Smooth muscle cell (in vitro differentiated cells): ENCODE data around the gene CACTIN. TPM values are rescaled to one million over a fixed set of nuclear protein-coding genes. Genes with fewer than 3 reads are reported as not detected.

ENCODE experiments used
- DNase-seq: peaks from one replicate; lab custom pipeline; 2025; ENCODE audit not compliant: unreplicated experiment; lab: John Stamatoyannopoulos, UW
- H2AFZ ChIP-seq: fragments of 200-600 bp; sonication (generic); 2 replicates; pipeline ENCODE4 v1.6.0; 2016; ENCODE audit warnings: antibody characterized with exemption, low read depth, mild to moderate bottlenecking
- H3F3A ChIP-seq: fragments of 200-600 bp; sonication (generic); 2 replicates; pipeline ENCODE4 v1.6.0; 2017; ENCODE audit warnings: antibody characterized with exemption, low read depth
- H3K27ac ChIP-seq: fragments of 200-600 bp; sonication (generic); 2 replicates; pipeline ENCODE4 v1.5.1; 2016; ENCODE audit warnings: low read depth, mild to moderate bottlenecking
- H3K27me3 ChIP-seq: fragments of 200-600 bp; sonication (generic); 2 replicates; pipeline ENCODE4 v1.6.1; 2016; ENCODE audit warnings: low read depth, mild to moderate bottlenecking
- H3K36me3 ChIP-seq: fragments of 200-600 bp; sonication (generic); 2 replicates; pipeline ENCODE4 v1.5.1; 2016; ENCODE audit warnings: low read depth
- H3K4me1 ChIP-seq: fragments of 200-600 bp; sonication (generic); 2 replicates; pipeline ENCODE4 v1.5.1; 2016; ENCODE audit warnings: low read depth
- H3K4me2 ChIP-seq: fragments of 200-600 bp; sonication (generic); 2 replicates; pipeline ENCODE4 v1.6.0; 2016; ENCODE audit warnings: mild to moderate bottlenecking
- H3K4me3 ChIP-seq: fragments of 200-600 bp; sonication (generic); 2 replicates; pipeline ENCODE4 v1.5.1; 2016; ENCODE audit warnings: mild to moderate bottlenecking
- H3K79me2 ChIP-seq: fragments of 200-600 bp; sonication (generic); 2 replicates; pipeline ENCODE4 v1.6.0; 2016; ENCODE audit warnings: low read depth, mild to moderate bottlenecking
- H3K9ac ChIP-seq: fragments of 200-600 bp; sonication (generic); 2 replicates; pipeline ENCODE4 v1.6.0; 2016; ENCODE audit warnings: low read depth
- H3K9me3 ChIP-seq: fragments of 200-600 bp; sonication (generic); replicated peaks from 2 replicates; pipeline ENCODE4 v1.5.1; 2016; ENCODE audit warnings: low read depth
- H4K20me1 ChIP-seq: fragments of 200-600 bp; sonication (generic); 2 replicates; pipeline ENCODE4 v1.6.0; 2016; ENCODE audit warnings: low read depth
- WGBS: methylation state at CpG from one replicate; pipeline ENCODE4 v1.1.7; 2016; ENCODE audit warnings: low lambda C conversion rate; 5-methylcytosine and 5-hydroxymethylcytosine counted together
- polyA plus RNA-seq: library from polyadenylated mRNA; unstranded; fragments of >200 nt; fragmentation: Nextera tagmentation; extraction: Ambion mirVana; gene quantifications from 2 replicates; pipeline ENCODE4 v1.2.1, GENCODE V29; 2016
- total RNA-seq: library from RNA; depleted of rRNA; stranded (reverse); fragments of >200 nt; gene quantifications from 2 replicates; pipeline ENCODE4 v1.2.3, GENCODE V29; 2014
- TF ChIP-seq, protein P1 (sequence below): fragments of 200-600 bp; sonication (generic); IDR thresholded peaks from 2 replicates; pipeline ENCODE4 v1.5.1; 2017; ENCODE audit warnings: borderline replicate concordance, mild to moderate bottlenecking, antibody characterized with exemption; ENCODE audit not compliant: insufficient read depth, poor library complexity, severe bottlenecking

The CACTIN gene
- total and polyA plus RNA-seq, 2 experiments from 2014 or later = 16.7 to 22.5 TPM

DNA sequence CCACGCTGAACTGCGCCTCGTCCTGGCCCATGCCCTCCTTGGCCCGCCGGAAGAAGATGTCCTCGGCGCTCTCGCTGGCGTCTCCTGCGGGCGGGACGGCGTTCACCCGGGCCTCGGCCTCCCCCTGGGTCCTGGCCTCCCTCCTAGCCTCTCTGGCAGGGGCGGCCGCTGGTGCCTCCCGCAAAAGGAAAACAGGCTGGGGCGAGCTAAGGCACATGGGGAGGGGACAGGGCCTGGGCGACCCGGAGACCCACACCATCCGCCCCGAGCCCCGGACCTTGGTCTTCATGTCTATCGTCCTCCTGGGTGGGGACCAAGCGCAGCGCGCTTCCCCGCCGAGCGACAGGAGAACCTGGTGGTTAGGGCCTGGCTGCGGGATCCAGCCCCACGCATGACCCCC is 14.3 kb downstream of the CACTIN start:
- Histone ChIP-seq H3K9me3 (no peaks in the 10 kb centered on the region), H3K4me1 (peaks cover 7% of the 10 kb centered on the region), H4K20me1 (no peaks in the 10 kb centered on the region), H3K4me3 (no peak overlapping the region), H3K27ac (no peak overlapping the region), H3F3A (no peaks in the 10 kb centered on the region), H2AFZ (no peak overlapping the region), H3K9ac (no peak overlapping the region), H3K36me3 (no peaks in the 10 kb centered on the region), H3K4me2 (no peak overlapping the region), H3K79me2 (no peaks in the 10 kb centered on the region), H3K27me3 (no peaks in the 10 kb centered on the region)
- no peak for DNase-seq
- TF ChIP-seq, protein P1, sequence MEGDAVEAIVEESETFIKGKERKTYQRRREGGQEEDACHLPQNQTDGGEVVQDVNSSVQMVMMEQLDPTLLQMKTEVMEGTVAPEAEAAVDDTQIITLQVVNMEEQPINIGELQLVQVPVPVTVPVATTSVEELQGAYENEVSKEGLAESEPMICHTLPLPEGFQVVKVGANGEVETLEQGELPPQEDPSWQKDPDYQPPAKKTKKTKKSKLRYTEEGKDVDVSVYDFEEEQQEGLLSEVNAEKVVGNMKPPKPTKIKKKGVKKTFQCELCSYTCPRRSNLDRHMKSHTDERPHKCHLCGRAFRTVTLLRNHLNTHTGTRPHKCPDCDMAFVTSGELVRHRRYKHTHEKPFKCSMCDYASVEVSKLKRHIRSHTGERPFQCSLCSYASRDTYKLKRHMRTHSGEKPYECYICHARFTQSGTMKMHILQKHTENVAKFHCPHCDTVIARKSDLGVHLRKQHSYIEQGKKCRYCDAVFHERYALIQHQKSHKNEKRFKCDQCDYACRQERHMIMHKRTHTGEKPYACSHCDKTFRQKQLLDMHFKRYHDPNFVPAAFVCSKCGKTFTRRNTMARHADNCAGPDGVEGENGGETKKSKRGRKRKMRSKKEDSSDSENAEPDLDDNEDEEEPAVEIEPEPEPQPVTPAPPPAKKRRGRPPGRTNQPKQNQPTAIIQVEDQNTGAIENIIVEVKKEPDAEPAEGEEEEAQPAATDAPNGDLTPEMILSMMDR = no peak
- WGBS = 96% methylated on average over 33 of the region's 33 CpGs

DNA sequence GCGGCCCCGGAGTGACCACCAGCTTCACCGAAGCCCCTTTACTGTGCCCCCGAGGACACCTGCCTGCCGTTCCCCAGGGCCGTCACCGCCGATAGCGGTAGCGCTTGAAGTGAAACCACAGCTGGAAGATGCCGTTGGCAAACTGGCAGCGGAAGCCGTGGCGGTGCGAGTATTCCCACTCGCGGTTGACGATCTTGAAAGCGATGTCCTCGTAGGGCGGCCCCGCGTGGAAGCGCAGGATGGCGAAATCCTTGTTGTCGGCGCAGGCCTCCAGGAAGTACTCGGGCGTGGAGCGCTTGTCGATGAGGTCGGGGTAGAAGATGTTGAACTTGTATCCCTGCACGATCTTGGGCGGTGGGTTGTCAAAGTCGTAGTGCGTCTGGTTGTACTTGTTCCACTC is 14.7 kb downstream of the CACTIN start:
- Histone ChIP-seq H3K4me2 (no peak overlapping the region), H3F3A (no peaks in the 10 kb centered on the region), H2AFZ (no peak overlapping the region), H3K9ac (no peak overlapping the region), H3K9me3 (no peaks in the 10 kb centered on the region), H3K27ac (no peak overlapping the region), H3K4me3 (no peak overlapping the region), H3K79me2 (no peaks in the 10 kb centered on the region), H3K36me3 (no peaks in the 10 kb centered on the region), H3K4me1 (peaks cover 8% of the 10 kb centered on the region), H4K20me1 (no peaks in the 10 kb centered on the region), H3K27me3 (no peaks in the 10 kb centered on the region)
- WGBS = 97% methylated on average over 35 of the region's 36 CpGs
- TF ChIP-seq, protein P1 = no peak
- DNase-seq = no peak

DNA sequence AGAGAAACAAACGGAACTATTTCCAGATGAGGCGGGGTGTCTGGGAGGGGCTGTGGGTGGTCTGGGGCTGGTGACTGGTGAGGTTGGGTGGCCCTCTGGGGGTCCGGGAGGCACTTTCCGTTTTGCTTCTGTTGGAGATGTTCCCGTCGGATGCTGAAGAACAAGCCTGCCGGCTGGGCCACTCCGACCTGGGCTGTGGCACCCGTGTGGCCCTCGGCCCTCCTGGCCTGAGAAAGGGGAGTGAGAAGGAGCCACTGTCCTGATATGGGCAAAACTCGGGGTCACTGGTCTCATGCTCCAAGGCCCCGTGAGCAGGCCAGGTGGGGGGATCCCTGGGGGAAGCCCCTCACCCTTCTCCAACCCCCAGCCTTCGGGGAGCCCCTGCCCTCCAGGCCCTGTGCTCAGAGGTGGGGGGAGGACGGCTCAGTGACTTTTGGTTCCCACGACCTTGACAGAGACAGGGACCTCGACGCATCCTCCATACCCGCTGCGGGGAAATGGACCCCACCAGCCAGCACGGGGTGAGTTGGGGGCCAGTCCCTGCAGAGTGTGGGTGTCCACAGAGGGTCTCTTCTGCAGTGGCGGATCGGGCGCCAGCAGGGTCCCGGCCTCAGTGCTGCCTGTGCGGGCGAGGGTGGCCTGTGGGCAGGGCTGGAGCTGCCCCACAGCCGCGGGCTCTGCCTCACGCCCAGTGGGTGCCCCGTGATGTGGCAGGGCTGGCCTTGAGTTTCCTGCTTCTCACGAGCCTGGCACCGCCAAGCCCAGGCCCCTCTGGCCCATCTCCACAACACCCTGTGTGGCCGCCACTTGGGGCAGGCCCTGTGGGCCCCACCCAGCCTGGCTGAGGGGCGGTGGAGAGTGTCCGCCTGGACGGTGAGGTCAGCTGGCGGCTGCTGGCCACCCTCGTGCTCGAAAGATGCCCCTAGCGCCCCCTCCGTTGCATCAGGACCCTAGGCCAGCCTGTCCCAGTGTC is 15.6 kb downstream of the CACTIN start:
- Histone ChIP-seq H3K79me2 (no peaks in the 10 kb centered on the region), H3K9ac (no peak overlapping the region), H3K4me3 (no peak overlapping the region), H3K36me3 (no peaks in the 10 kb centered on the region), H3F3A (no peaks in the 10 kb centered on the region), H3K27ac (no peak overlapping the region), H3K9me3 (no peaks in the 10 kb centered on the region), H4K20me1 (no peaks in the 10 kb centered on the region), H2AFZ (no peak overlapping the region), H3K4me1 (peaks cover 8% of the 10 kb centered on the region), H3K27me3 (no peaks in the 10 kb centered on the region), H3K4me2 (no peak overlapping the region)
- DNase-seq = no peak
- 93% methylated on average over 41 of the region's 41 CpGs for WGBS
- TF ChIP-seq, protein P1 = no peak
